ENCODE data around the gene TIFAB.

TIFAB gene

GRCh38 chr5:135484674-135485086 is 32.5 kb upstream of the TIFAB start:
- in situ Hi-C loops (cut with HindIII; ENCODE audit: low pct_ligation_motif_present, low pct_unique_long_range_greater_than_20kb, low sequenced_read_pairs), result no loop called here
- DNase-seq, result no peak

GRCh38 chr5:135483254-135483653 is 31.1 kb upstream of the TIFAB start:
- in situ Hi-C loops (cut with HindIII; ENCODE audit: low pct_ligation_motif_present, low pct_unique_long_range_greater_than_20kb, low sequenced_read_pairs), result no loop called here
- DNase-seq, result no peak

DNA sequence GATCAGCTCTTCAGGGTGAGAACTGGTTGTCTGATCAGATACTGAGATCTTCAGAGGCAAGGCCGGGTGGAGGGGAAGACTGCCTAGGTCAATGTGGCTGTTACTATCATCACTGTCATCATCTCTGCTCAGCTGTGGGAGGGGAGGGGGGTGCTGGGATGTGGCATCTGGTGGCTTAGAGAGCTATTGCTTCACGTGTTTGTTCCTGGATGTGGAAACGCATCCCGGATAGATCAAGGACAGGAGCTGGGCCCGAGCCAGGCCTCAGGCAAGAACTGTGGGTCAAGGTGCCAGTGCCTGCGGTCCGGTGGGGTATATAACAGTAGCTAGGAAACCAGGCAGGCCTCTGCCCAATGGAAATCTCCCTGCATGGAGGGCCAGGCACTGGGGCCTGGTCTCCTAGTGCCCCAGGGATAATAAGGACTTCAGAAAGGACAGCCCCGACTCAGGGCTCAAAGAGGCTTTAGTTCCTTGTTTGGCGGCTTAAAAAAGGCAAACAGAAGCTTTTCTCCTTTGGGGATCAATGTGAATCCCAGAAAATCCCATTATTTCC is 30.3 kb upstream of the TIFAB start:
- no peak for DNase-seq
- in situ Hi-C loops (cut with HindIII; ENCODE audit: low pct_ligation_motif_present, low pct_unique_long_range_greater_than_20kb, low sequenced_read_pairs), result no loop called here

DNA sequence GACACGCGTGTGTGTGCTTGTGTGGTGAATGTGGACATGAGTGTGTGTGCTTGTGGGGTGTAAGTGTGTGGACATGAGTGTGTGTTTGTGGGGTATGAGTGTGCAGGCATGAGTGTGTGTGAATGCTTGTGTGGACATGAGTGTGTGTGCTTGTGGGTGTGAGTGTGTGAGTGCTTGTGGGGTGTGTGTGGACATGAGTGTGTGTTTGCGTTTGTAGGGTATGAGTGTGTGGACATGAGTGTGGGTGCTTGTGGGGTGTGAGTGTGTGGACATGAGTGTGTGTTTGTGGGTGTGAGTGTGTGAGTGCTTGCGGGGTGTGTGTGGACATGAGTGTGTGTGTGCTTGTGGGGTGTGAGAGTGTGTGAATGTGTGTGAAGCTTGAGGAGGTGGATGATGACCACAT is 29.8 kb upstream of the TIFAB start:
- in situ Hi-C loops (cut with HindIII; ENCODE audit: low pct_ligation_motif_present, low pct_unique_long_range_greater_than_20kb, low sequenced_read_pairs), result no loop called here
- no peak for DNase-seq

DNA sequence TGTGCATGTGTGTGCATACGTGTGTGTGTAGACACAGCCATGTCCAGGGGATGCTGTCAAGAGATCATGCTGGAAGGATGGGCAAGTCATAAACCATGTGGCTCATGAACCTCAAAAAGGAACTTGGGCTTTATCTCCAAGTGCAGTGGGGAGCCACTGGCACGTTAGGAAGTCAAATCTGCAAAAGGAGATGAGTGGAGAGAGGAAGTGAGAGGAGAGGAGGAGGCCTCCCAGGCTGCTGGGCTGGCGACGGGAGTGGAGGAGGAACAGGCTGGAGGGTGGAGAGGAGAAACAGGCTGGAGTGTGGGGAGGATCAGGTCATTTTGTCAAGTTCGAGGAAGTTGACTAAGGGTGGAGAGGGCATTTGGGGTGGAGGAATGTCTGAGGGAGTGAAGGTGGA is 29.2 kb upstream of the TIFAB start:
- in situ Hi-C loops (cut with HindIII; ENCODE audit: low pct_ligation_motif_present, low pct_unique_long_range_greater_than_20kb, low sequenced_read_pairs), result no loop called here
- no peak for DNase-seq

DNA sequence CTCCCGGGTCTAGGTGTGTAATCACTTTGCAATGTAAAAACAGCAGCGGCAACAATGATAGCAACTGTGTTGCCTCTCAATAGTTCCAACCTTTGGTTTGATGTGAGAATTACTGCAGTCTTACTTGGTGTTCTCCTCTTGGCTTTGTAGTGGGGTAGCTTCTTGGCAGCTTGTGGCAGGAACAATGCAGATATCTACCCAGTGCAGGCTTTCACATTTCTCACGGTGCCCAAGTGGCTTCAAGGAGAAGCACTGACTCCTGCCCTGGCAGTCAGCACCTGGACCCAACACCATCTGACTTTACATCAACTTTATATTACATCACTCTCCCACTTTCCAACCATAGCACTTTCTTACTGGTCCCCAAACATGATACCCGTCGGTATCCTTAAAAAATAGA is 28.4 kb upstream of the TIFAB start:
- in situ Hi-C loops (cut with HindIII; ENCODE audit: low pct_ligation_motif_present, low pct_unique_long_range_greater_than_20kb, low sequenced_read_pairs), result no loop called here
- DNase-seq, result no peak

DNA sequence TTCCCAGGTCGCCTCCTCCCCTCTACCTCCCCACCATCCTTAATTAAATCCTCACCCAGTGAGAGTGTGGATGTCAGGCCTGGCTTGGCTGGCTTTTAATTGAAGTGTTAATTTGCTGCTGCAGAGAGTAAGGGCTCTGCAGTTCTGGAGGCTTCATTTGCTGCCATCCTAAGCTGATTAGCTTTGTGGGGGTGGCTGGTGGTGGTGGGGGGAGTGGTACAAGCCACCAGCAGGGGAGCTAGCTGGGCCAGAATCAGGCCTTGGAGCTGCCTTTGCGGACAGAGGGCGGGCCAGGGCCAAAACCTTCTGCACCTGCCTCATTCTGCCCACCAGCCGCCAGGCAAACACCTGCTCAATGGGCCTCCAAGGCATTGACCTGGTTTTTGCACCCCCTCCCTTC is 26.8 kb upstream of the TIFAB start:
- in situ Hi-C loops (cut with HindIII; ENCODE audit: low pct_ligation_motif_present, low pct_unique_long_range_greater_than_20kb, low sequenced_read_pairs), result no loop called here
- DNase-seq, result no peak

- no peak for DNase-seq
- in situ Hi-C loops (cut with HindIII; ENCODE audit: low pct_ligation_motif_present, low pct_unique_long_range_greater_than_20kb, low sequenced_read_pairs), result no loop called here
These were observed 25.5 kb upstream of the TIFAB start for GRCh38 chr5:135477613-135478066.

DNA sequence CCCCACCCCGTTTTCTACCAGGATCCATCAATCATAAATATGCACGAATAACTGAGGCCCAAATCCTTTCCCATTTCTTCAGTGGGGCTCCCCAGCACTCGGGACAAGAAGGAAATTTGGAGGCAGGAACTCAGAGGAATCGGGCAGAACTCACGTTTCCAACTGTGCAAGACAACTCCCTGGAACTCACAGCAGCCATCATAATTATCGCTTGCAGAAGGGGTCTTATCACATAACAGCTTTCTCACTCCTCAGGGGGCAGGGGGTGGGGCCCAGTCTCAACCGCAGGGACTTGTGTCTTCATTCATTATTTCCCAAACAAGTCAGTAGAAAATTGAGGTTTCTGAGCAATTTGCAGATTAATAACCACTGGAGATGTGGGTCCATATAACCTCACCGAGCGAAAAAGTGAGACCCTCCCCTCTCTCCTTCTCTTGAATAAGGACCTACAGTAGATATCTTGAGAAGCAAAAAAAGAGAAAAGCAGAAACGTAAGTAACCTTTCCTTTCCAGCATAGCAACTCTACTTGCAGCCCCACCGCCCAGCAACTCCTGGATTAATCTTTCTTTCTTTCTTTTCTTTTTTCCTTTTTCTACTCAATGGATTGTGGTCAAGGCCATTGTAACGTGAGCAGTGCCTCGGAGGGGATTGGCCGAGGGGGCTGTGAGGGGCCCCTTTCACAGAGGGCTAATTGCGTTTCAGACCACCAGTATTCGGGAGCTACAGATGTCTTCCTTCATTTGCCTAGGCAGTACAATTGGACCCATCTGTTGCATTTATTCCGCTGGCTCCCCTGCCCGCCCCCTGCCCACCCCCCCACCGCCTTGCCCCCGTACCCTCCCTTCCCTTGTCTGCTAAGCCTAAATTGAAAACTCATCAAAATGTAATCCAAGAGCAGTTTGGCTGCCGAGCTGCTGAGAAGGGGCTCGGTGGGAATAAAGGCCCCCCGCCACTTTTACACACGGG is 24.7 kb upstream of the TIFAB start:
- in situ Hi-C loops (cut with HindIII; ENCODE audit: low pct_ligation_motif_present, low pct_unique_long_range_greater_than_20kb, low sequenced_read_pairs), result no loop called here
- no peak for DNase-seq

GRCh38 chr5:135473956-135474670 is 22.0 kb upstream of the TIFAB start:
- in situ Hi-C loops (cut with HindIII; ENCODE audit: low pct_ligation_motif_present, low pct_unique_long_range_greater_than_20kb, low sequenced_read_pairs), result loop anchor here (25.0 kb wide), 1 partner anchor 263 kb away; no protein-coding TSS in a partner anchor
- DNase-seq, result no peak

DNA sequence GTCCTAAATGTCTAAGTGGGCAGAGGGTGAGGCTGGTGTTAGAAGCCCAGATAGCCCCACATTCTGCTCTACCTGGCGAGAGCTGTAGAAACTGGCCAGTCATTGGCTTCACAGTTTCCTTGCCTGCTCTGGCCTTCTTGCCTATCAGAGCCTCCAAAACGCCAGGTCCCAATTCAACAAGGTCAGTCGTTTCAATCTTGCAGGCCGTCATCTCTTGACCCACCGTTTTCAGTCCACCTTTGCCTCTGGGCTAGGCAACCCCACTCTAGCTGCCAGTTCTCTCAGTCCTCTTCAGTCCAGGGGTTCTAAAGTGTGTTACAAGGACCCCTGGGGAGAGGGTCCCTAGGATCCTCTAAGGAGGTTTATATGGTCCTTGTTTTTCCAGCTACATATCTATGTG is 20.0 kb upstream of the TIFAB start:
- in situ Hi-C loops (cut with HindIII; ENCODE audit: low pct_ligation_motif_present, low pct_unique_long_range_greater_than_20kb, low sequenced_read_pairs), result loop anchor here (25.0 kb wide), 1 partner anchor 265 kb away; no protein-coding TSS in a partner anchor
- DNase-seq, result no peak

- DNase-seq, result no peak
- in situ Hi-C loops (cut with HindIII; ENCODE audit: low pct_ligation_motif_present, low pct_unique_long_range_greater_than_20kb, low sequenced_read_pairs), result loop anchor here (25.0 kb wide), 1 partner anchor 266 kb away; no protein-coding TSS in a partner anchor
These were observed 19.6 kb upstream of the TIFAB start for GRCh38 chr5:135471726-135472125.

DNA sequence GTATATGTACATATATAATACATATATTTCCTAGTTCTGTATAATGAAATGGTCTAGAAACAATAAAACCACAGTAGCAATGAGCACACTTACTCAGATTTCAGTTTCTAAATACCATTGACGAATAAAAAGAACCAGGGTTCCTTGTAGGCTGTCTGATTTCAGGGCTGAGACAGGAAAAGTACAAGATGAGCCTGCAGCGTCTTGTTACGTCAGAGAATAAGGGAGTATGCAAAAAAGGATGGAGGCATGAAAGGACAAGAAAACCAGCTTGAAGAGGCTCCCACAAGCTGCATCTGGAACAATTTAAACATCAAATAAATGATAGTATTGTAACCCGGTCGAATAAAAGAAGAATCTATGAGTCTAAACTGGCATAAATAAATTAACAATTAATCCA is 17.8 kb upstream of the TIFAB start:
- no peak for DNase-seq
- in situ Hi-C loops (cut with HindIII; ENCODE audit: low pct_ligation_motif_present, low pct_unique_long_range_greater_than_20kb, low sequenced_read_pairs), result loop anchor here (10.0 to 25.0 kb wide), 2 partner anchors 85 to 267 kb away; no protein-coding TSS in a partner anchor

- in situ Hi-C loops (cut with HindIII; ENCODE audit: low pct_ligation_motif_present, low pct_unique_long_range_greater_than_20kb, low sequenced_read_pairs), result loop anchor here (10.0 to 25.0 kb wide), 2 partner anchors 86 to 269 kb away; no protein-coding TSS in a partner anchor
These were observed 16.4 kb upstream of the TIFAB start for GRCh38 chr5:135468541-135468940.

DNA sequence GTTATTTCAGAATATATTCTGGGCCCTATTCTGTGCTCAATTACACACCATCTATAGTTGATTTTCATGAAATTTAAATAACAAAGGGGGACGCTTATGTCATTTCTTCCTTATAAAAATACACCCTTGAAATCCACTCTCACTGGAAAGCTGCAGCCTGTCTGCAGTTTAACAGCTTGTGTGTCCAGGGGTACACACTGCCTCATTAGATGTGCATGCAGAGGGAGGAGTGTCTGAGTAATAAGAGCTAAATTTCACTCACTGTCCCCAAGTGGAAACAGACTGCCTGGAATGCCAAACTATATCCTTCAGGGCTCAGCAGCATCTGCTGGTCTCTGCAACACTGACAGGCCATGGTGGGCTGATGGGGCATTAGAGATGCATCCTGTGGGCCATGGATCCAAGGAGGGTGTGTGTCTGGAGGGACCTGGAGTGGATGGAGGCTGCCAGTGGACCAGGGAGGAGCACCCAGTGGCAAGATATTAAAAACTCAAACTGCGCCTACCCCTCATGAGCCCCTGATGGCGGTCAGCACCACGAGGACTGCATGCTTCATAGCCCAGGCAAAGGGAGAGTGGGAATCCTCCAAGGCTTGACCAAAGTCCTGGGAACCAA is 15.8 kb upstream of the TIFAB start:
- in situ Hi-C loops (cut with HindIII; ENCODE audit: low pct_ligation_motif_present, low pct_unique_long_range_greater_than_20kb, low sequenced_read_pairs), result loop anchor here (10.0 to 25.0 kb wide), 2 partner anchors 87 to 269 kb away; no protein-coding TSS in a partner anchor
- no peak for DNase-seq

More at GRCh38 chr5:135468541-135468940, 16.4 kb upstream of the TIFAB start:
- no peak for DNase-seq

- in situ Hi-C loops (cut with HindIII; ENCODE audit: low pct_ligation_motif_present, low pct_unique_long_range_greater_than_20kb, low sequenced_read_pairs), result loop anchor here (10.0 to 25.0 kb wide), 2 partner anchors 88 to 270 kb away; no protein-coding TSS in a partner anchor
- DNase-seq, result no peak
These were observed 15.0 kb upstream of the TIFAB start for GRCh38 chr5:135467051-135467625.

- in situ Hi-C loops (cut with HindIII; ENCODE audit: low pct_ligation_motif_present, low pct_unique_long_range_greater_than_20kb, low sequenced_read_pairs), result loop anchor here (10.0 to 25.0 kb wide), 2 partner anchors 88 to 271 kb away; no protein-coding TSS in a partner anchor
- DNase-seq, result peak; percentile 57
These were observed 14.3 kb upstream of the TIFAB start for GRCh38 chr5:135466178-135467050.
